ENCODE results near the gene HOXB8. TPM values are rescaled to one million over a fixed set of nuclear protein-coding genes. Genes with fewer than 3 reads are reported as not detected.

Gene HOXB8
- total RNA-seq, 1 donor from 2014 or later: not detected

GRCh38 chr17:48623583-48623982 is 8.5 kb upstream of the HOXB8 start:
- H3K9me3 ChIP-seq (ENCODE audit: insufficient read depth, low read depth, low read length): peaks cover 12% of the 10 kb centered on the region
- H3K27me3 ChIP-seq (ENCODE audit: insufficient read depth, low read length): peaks cover 97% of the 10 kb centered on the region
- no peak overlapping the region for H3K9ac ChIP-seq (ENCODE audit: low read length)
- H3K4me1 ChIP-seq (ENCODE audit: insufficient read depth, low read length): peaks cover 11% of the 10 kb centered on the region
- H3K9me3 Mint-ChIP-seq (ENCODE audit: unreplicated experiment): peaks cover 26% of the 10 kb centered on the region
- peaks cover 4% of the 10 kb centered on the region for H3K36me3 Mint-ChIP-seq (ENCODE audit: low read depth, unreplicated experiment)
- no peak for TF ChIP-seq CTCF (IDR thresholded peaks at IDR 0.05; ENCODE audit: insufficient read depth, low read depth, low read length)
- TF ChIP-seq EZH2 (IDR thresholded peaks at IDR 0.05; ENCODE audit: insufficient read depth, low read length): no peak
- no peak overlapping the region for H2AFZ ChIP-seq (ENCODE audit: low read depth, low read length)
- peaks cover 2% of the 10 kb centered on the region for H3K4me1 Mint-ChIP-seq (ENCODE audit: low read depth, unreplicated experiment)
- no peak overlapping the region for H3K4me3 ChIP-seq (ENCODE audit: insufficient read depth, low read depth, low read length)
- H3K79me2 ChIP-seq (ENCODE audit: insufficient read depth, low read length): no peaks in the 10 kb centered on the region
- DNase-seq (ENCODE audit: low read depth) (no peak), FAIRE-seq (no peak)
- H3K4me2 ChIP-seq (ENCODE audit: low read length): no peak overlapping the region
- H3K4me3 Mint-ChIP-seq (ENCODE audit: unreplicated experiment): no peak overlapping the region
- no peak overlapping the region for H3K27ac ChIP-seq (ENCODE audit: low read depth, low read length)
- peaks cover 85% of the 10 kb centered on the region for H3K27me3 Mint-ChIP-seq (ENCODE audit: low read depth, unreplicated experiment)
- no peaks in the 10 kb centered on the region for H3K36me3 ChIP-seq (ENCODE audit: insufficient read depth, low read length)
- peaks cover 6% of the 10 kb centered on the region for H4K20me1 ChIP-seq (ENCODE audit: insufficient read depth, low read length)
- H3K27ac Mint-ChIP-seq (ENCODE audit: unreplicated experiment): no peak overlapping the region

- Histone ChIP-seq H3K9me3 (ENCODE audit: insufficient read depth, low read depth, low read length) (peaks cover 12% of the 10 kb centered on the region), H3K4me2 (ENCODE audit: low read length) (no peak overlapping the region), H3K27ac (ENCODE audit: low read depth, low read length) (no peak overlapping the region), H3K4me3 (ENCODE audit: insufficient read depth, low read depth, low read length) (no peak overlapping the region), H2AFZ (ENCODE audit: low read depth, low read length) (no peak overlapping the region), H3K36me3 (ENCODE audit: insufficient read depth, low read length) (no peaks in the 10 kb centered on the region), H3K79me2 (ENCODE audit: insufficient read depth, low read length) (no peaks in the 10 kb centered on the region), H3K4me1 (ENCODE audit: insufficient read depth, low read length) (peaks cover 11% of the 10 kb centered on the region), H3K27me3 (ENCODE audit: insufficient read depth, low read length) (peaks cover 96% of the 10 kb centered on the region), H4K20me1 (ENCODE audit: insufficient read depth, low read length) (peaks cover 10% of the 10 kb centered on the region), H3K9ac (ENCODE audit: low read length) (no peak overlapping the region)
- DNase-seq (ENCODE audit: low read depth): no peak
- Mint-ChIP-seq H3K4me1 (ENCODE audit: low read depth, unreplicated experiment) (peaks cover 2% of the 10 kb centered on the region), H3K4me3 (ENCODE audit: unreplicated experiment) (no peak overlapping the region), H3K27ac (ENCODE audit: unreplicated experiment) (no peak overlapping the region), H3K36me3 (ENCODE audit: low read depth, unreplicated experiment) (peaks cover 4% of the 10 kb centered on the region), H3K27me3 (ENCODE audit: low read depth, unreplicated experiment) (peaks cover 85% of the 10 kb centered on the region), H3K9me3 (ENCODE audit: unreplicated experiment) (peaks cover 24% of the 10 kb centered on the region)
- TF ChIP-seq EZH2 (IDR thresholded peaks at IDR 0.05; ENCODE audit: insufficient read depth, low read length) (peak; percentile 30), CTCF (IDR thresholded peaks at IDR 0.05; ENCODE audit: insufficient read depth, low read depth, low read length) (no peak)
- FAIRE-seq: no peak
These were observed 7.8 kb upstream of the HOXB8 start for GRCh38 chr17:48622857-48623256.

All from astrocyte (in vitro differentiated cells and primary cell).